BLaER1 (cell line): ENCODE results near the gene PML.
A peak's percentile ranks its signal among the peaks of the same experiment; 100 is the strongest.
"Not testable (repeated sequence)": the region's sequence is repeated elsewhere in the genome, so short reads cannot be mapped to it uniquely, and the experiment has no call there.

Experiments used
- H3K27ac ChIP-seq: shearing (Covaris generic); formaldehyde crosslinking; 2 replicates; pipeline ENCODE4 v1.8.1; 2022
- H3K27me3 ChIP-seq: shearing (Covaris generic); formaldehyde crosslinking; 2 replicates; pipeline ENCODE4 v1.8.1; 2022
- H3K36me3 ChIP-seq: shearing (Covaris generic); formaldehyde crosslinking; 2 replicates; pipeline ENCODE4 v1.8.1; 2022
- H3K4me1 ChIP-seq: shearing (Covaris generic); formaldehyde crosslinking; 2 replicates; pipeline ENCODE4 v1.8.1; 2022
- H3K4me2 ChIP-seq: shearing (Covaris generic); formaldehyde crosslinking; 2 replicates; pipeline ENCODE4 v1.8.1; 2022
- H3K4me3 ChIP-seq: shearing (Covaris generic); formaldehyde crosslinking; 2 replicates; pipeline ENCODE4 v1.8.1; 2022
- H3K9ac ChIP-seq: shearing (Covaris generic); formaldehyde crosslinking; 2 replicates; pipeline ENCODE4 v1.8.1; 2022
- H3K9me3 ChIP-seq: shearing (Covaris generic); formaldehyde crosslinking; 2 replicates; pipeline ENCODE4 v1.8.1; 2022
- H4K20me1 ChIP-seq: shearing (Covaris generic); formaldehyde crosslinking; 2 replicates; pipeline ENCODE4 v1.8.1; 2022
- Cebpa-rat ChIP-seq: shearing (Covaris generic); IDR thresholded peaks from 2 replicates; pipeline ENCODE4 v1.8.1; 2022

Gene PML

GRCh38 chr15:73957276-73957675 lies 37.2 kb upstream of the PML start:
- no peak overlapping the region for H3K9ac ChIP-seq
- no peaks in the 10 kb centered on the region for H3K36me3 ChIP-seq
- H3K4me1 ChIP-seq, result peaks cover 68% of the 10 kb centered on the region
- no peak for TF ChIP-seq Cebpa-rat
- peak overlapping the region; percentile 30; the same call in 1 of the 2 replicates for H3K27ac ChIP-seq
- peak overlapping the region; percentile 69 for H3K4me2 ChIP-seq
- H3K4me3 ChIP-seq, result no peak overlapping the region
- no peaks in the 10 kb centered on the region for H4K20me1 ChIP-seq
- H3K27me3 ChIP-seq, result no peaks in the 10 kb centered on the region
- no peaks in the 10 kb centered on the region for H3K9me3 ChIP-seq

- H3K4me2 ChIP-seq, result peak overlapping the region; percentile 69
- H3K27me3 ChIP-seq, result no peaks in the 10 kb centered on the region
- H3K9me3 ChIP-seq, result no peaks in the 10 kb centered on the region
- H3K36me3 ChIP-seq, result no peaks in the 10 kb centered on the region
- H3K4me1 ChIP-seq, result peaks cover 65% of the 10 kb centered on the region
- no peaks in the 10 kb centered on the region for H4K20me1 ChIP-seq
- H3K9ac ChIP-seq, result no peak overlapping the region
- 0 out of 2 replicates have a peak overlapping the region, but pooled peaks have one; percentile 30 for H3K27ac ChIP-seq
- TF ChIP-seq Cebpa-rat, result no peak
- H3K4me3 ChIP-seq, result no peak overlapping the region
Observed at GRCh38 chr15:73957785-73958184, 36.7 kb upstream of the PML start.

DNA sequence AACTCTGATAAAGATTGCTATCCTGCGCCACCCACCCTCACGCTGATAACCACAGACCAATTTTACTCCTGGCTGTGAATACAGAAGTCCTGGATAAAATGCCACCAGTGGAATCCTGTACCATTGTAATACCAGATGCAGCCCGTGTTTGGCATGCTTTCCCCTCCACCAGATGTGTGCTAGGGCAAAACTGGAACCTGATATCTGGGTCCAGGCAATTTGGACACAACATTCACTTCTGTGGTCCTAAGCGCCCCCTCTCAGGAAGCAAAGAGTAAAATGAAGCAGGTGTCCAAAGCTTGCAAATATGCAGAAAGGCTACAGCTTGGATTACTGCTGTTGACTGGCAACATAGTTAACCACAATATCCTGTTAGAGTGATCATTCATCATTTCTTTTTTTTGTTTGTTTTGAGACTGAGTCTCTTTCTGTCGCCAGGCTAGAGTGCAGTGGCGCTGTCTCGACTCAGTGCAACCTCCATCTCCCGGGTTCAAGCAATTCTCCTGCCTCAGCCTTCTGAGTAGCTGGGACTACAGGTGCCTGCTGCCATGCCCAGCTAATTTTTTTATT lies 35.4 kb upstream of the PML start:
- H3K9ac ChIP-seq, result no peak overlapping the region
- H3K4me2 ChIP-seq, result peak overlapping the region; percentile 80
- no peak overlapping the region for H3K4me3 ChIP-seq

GRCh38 chr15:73959801-73960200 lies 34.7 kb upstream of the PML start:
- Histone ChIP-seq H3K4me1 (peaks cover 63% of the 10 kb centered on the region), H3K9me3 (no peaks in the 10 kb centered on the region), H3K4me3 (no peak overlapping the region), H3K27ac (no peak overlapping the region), H4K20me1 (no peaks in the 10 kb centered on the region), H3K36me3 (no peaks in the 10 kb centered on the region), H3K27me3 (no peaks in the 10 kb centered on the region), H3K4me2 (peak overlapping the region; percentile 80), H3K9ac (peak overlapping the region; percentile 25; the same call in 1 of the 2 replicates)
- no peak for TF ChIP-seq Cebpa-rat

More for the DNA sequence above, 35.4 kb upstream of the PML start:
- TF ChIP-seq Cebpa-rat, result no peak
- Histone ChIP-seq H3K27me3 (no peaks in the 10 kb centered on the region), H3K9me3 (no peaks in the 10 kb centered on the region), H3K4me1 (peaks cover 62% of the 10 kb centered on the region), H3K36me3 (no peaks in the 10 kb centered on the region), H3K27ac (no peak overlapping the region), H4K20me1 (no peaks in the 10 kb centered on the region)

DNA sequence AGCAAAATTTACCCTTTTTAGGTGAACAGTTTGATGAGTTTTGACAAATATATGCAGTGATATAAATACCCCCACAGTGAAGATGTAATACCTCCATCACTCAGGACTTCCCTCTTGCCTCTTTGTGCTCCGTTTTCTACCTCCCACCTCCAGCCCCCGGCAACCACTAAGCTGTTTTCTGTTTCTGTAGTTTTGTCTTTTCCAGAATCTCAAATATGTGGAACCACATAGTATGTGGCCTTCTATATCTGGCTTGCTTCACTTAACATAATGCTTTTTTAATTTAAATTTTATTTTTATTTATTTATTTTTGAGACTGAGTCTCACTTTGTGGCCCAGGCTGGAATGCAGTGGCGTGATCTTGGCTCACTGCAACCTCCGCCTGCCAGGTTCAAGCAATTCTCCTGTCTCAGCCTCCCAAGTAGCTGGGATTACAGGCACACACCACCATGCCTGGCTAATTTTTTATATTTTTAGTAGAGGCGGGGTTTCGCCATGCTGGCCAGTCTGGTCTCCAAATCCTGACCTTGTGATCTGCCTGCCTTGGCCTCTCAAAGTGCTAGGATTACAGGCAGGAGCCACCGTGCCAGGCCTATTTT lies 33.9 kb upstream of the PML start:
- not testable (repeated sequence) for H3K27ac ChIP-seq, H3K4me3 ChIP-seq, H3K9ac ChIP-seq, H4K20me1 ChIP-seq, H3K4me2 ChIP-seq, H3K36me3 ChIP-seq, H3K27me3 ChIP-seq, H3K9me3 ChIP-seq
- peaks cover 71% of the 10 kb centered on the region for H3K4me1 ChIP-seq

DNA sequence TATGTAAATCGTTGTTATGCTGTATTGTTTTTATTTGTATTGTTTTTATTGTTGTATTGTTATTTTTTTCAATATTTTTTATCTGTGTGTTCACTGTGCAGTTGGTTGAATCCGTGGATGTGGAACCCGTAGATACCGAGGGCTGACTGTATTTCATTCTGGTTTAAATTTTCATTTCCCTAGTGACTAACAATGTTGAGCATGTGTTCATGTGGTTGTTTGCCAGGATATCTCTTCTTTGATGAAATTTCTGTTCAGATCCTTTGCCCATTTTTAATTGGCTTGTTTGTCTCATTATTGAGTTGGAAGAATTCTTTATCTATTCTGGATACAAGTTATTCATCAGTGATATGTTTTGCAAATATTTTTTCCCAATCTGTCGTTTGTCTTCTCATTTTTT lies 32.1 kb upstream of the PML start:
- no peaks in the 10 kb centered on the region for H3K9me3 ChIP-seq
- peaks cover 72% of the 10 kb centered on the region for H3K4me1 ChIP-seq
- no peak overlapping the region for H3K4me3 ChIP-seq
- no peak overlapping the region for H3K9ac ChIP-seq
- no peaks in the 10 kb centered on the region for H4K20me1 ChIP-seq
- H3K36me3 ChIP-seq, result no peaks in the 10 kb centered on the region
- H3K27ac ChIP-seq, result no peak overlapping the region
- no peak for TF ChIP-seq Cebpa-rat
- no peak overlapping the region for H3K4me2 ChIP-seq
- H3K27me3 ChIP-seq, result no peaks in the 10 kb centered on the region

DNA sequence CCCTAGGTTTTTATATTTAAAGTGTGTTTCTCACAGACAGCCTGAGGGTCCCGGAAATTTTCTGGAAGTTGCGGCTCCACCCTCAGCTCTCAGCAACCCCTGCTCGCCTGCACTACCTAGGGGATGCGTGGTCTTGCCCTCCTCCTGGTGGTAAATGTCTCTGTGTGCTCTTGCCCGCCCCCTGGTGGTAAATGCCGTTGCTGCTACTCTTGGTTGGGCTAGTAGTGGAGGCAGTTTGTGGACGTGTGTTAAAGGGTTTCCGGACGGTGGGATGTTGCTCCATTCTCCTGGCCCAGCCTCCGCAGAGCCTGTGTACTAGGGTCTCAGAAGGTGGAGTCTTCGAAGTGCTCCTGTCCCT lies 29.8 kb upstream of the PML start:
- peak overlapping the region; percentile 51; the same call in 1 of the 2 replicates for H3K9ac ChIP-seq

DNA sequence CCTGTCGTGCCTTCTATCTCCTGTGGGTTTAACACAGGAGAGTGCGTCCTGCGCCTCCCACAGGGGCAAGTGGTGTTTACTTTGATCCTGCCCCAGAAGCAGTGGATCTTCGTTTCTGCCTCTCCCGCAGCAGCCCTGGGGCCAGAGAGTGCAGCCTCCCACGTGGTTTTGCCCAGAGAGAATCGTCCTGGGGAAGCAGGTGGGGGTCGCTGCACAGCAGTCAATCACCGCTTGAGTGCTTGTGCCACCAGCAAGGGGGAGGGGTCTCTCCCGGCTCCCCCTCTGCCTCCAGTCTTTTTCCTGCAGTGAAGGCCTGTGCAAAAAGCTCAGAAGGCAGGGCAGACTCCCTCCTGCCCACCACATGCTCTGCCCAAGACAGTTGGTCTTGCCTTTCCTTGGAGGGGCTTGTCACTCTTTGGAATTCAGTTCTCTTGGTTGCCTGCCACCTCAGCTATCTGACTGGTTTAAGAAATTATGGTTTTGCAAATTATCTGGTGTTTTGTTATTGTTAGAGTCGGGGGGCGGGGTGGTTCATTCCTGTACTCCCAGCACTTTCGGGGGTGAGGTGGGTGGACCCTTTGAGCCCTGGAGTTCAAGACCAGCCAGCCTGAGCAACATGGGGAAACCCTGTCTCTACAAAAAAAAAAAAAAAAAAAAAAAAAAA lies 29.3 kb upstream of the PML start:
- no peak for TF ChIP-seq Cebpa-rat
- Histone ChIP-seq H3K36me3 (no peaks in the 10 kb centered on the region), H3K4me1 (peaks cover 45% of the 10 kb centered on the region), H4K20me1 (no peaks in the 10 kb centered on the region), H3K9me3 (no peaks in the 10 kb centered on the region), H3K4me3 (peak overlapping the region; percentile 38; the same call in 1 of the 2 replicates), H3K4me2 (peak overlapping the region; percentile 95), H3K9ac (peak overlapping the region; percentile 51; the same call in 1 of the 2 replicates), H3K27ac (peak overlapping the region; percentile 63), H3K27me3 (no peaks in the 10 kb centered on the region)

More for the DNA sequence above, 29.8 kb upstream of the PML start:
- Histone ChIP-seq H3K9me3 (no peaks in the 10 kb centered on the region), H3K36me3 (no peaks in the 10 kb centered on the region), H3K27me3 (no peaks in the 10 kb centered on the region), H3K4me2 (peak overlapping the region; percentile 95), H4K20me1 (no peaks in the 10 kb centered on the region), H3K27ac (peak overlapping the region; percentile 63), H3K4me1 (peaks cover 50% of the 10 kb centered on the region), H3K4me3 (peak overlapping the region; percentile 38; the same call in 1 of the 2 replicates)
- no peak for TF ChIP-seq Cebpa-rat

DNA sequence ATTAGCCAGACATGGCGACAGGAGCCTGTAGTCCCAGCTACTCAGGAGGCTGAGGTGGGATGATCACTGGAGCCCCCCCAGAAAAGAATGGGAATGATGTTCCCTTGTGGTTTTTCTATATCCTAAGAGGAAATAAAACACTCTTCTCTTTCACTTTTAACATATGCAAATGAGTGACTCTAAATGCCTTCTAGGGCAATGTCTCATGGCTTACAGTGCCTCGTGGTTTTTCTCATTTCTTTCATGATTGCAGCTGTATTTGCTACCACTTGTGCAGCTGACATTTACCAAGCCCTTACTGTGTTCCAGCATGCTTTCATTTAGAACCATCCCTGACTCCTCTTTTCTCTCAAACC lies 28.8 kb upstream of the PML start:
- peaks cover 40% of the 10 kb centered on the region for H3K4me1 ChIP-seq
- H3K36me3 ChIP-seq, result no peaks in the 10 kb centered on the region
- no peak overlapping the region for H3K9ac ChIP-seq
- no peaks in the 10 kb centered on the region for H3K9me3 ChIP-seq
- peak overlapping the region; percentile 63; the same call in 1 of the 2 replicates for H3K27ac ChIP-seq
- H3K4me2 ChIP-seq, result peak overlapping the region; percentile 95
- H3K27me3 ChIP-seq, result no peaks in the 10 kb centered on the region
- no peak for TF ChIP-seq Cebpa-rat
- no peak overlapping the region for H3K4me3 ChIP-seq
- no peaks in the 10 kb centered on the region for H4K20me1 ChIP-seq

DNA sequence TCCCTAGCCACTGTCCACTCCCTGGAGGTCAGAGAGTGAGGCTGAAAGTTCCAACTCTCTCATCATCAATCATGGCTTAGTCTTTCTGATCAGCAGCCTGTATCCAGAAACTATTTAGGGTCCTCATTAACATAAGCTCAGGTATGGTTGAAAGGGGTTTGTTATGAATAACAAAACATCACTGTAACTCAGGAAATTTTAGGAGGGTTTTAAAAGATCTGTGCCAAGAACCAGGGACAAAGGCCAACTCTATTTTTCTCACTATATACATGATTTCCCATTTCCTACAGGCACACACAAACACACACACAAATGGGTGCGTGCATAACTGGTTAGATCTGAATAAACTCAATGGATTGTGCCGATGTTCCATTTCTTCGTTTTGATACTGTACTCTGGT lies 26.1 kb upstream of the PML start:
- no peaks in the 10 kb centered on the region; the same call in 1 of the 2 replicates for H3K9me3 ChIP-seq
- H4K20me1 ChIP-seq, result peaks cover 5% of the 10 kb centered on the region

More for the DNA sequence above, 26.1 kb upstream of the PML start:
- Histone ChIP-seq H3K27ac (no peak overlapping the region), H3K9ac (no peak overlapping the region), H3K4me3 (no peak overlapping the region), H3K4me1 (peaks cover 41% of the 10 kb centered on the region), H3K4me2 (no peak overlapping the region), H3K36me3 (no peaks in the 10 kb centered on the region), H3K27me3 (no peaks in the 10 kb centered on the region; the same call in 1 of the 2 replicates)
- no peak for TF ChIP-seq Cebpa-rat
